GM12801 (cell line): ENCODE results near the gene SLC5A5.

Experiments
- TF ChIP-seq, protein P1 (sequence below): IDR thresholded peaks from one replicate; pipeline ENCODE4 v1.5.1; 2011; ENCODE audit warnings: control low read depth; ENCODE audit not compliant: insufficient read length; ENCODE audit errors: extremely low read depth

SLC5A5 gene

DNA sequence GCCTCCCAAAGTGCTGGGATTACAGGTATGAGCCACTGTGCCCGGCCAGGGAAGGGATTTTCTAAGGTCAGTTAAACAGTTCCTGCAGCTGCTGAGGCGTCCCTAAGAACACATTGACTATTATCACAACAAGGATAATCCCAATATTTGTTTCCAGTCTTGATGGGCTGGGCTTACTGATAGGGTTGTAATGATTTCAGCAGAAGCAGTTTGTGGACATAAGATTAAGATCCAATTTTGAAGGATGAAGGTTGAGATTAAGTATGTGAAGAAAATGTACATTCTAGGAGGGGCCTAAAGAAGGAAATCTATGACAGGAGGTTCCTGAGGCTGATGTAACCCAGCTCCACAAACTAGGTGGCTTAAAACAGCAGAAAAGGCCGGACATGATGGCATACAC lies 50.4 kb downstream of the SLC5A5 start:
- TF ChIP-seq, protein P1, sequence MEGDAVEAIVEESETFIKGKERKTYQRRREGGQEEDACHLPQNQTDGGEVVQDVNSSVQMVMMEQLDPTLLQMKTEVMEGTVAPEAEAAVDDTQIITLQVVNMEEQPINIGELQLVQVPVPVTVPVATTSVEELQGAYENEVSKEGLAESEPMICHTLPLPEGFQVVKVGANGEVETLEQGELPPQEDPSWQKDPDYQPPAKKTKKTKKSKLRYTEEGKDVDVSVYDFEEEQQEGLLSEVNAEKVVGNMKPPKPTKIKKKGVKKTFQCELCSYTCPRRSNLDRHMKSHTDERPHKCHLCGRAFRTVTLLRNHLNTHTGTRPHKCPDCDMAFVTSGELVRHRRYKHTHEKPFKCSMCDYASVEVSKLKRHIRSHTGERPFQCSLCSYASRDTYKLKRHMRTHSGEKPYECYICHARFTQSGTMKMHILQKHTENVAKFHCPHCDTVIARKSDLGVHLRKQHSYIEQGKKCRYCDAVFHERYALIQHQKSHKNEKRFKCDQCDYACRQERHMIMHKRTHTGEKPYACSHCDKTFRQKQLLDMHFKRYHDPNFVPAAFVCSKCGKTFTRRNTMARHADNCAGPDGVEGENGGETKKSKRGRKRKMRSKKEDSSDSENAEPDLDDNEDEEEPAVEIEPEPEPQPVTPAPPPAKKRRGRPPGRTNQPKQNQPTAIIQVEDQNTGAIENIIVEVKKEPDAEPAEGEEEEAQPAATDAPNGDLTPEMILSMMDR: no peak

DNA sequence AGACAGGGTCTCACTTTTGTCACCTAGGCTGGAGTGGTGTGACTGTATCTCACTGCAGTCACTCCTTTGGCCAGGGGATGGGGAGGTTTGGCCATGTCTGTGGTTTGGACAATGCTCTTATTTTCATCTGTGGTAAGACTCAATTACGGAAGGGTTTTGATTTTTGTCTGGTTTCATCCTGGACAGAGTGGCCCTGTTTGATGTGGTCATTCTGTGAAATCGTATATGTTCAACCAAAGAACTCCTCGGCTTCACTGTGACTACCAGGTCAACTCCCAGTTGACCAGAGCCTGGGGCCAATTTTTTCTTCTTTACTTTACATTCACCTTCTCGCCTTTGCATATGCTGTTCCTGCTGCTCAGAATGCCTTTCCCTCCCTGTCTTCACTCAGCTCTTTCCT lies 54.3 kb downstream of the SLC5A5 start:
- TF ChIP-seq, protein P1: no peak

DNA sequence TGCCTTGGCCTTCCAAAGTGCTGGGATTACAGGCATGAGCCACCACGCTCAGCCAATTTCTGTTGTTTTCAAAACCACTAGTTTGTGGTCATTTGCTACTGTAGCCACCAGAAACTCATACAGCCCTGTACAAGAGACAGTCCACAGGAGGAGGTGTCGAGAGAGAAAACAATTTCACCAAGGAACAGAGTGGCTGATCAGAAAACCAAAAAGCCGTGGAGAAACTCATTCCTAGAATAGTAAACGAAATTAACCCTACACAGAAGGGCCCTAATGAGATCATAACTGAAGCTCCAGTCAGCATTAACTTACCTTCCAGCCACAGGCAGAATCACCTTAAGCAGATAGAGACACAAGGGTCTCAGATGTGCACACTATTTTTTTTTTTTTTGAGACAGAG lies 57.3 kb downstream of the SLC5A5 start:
- TF ChIP-seq, protein P1: no peak

DNA sequence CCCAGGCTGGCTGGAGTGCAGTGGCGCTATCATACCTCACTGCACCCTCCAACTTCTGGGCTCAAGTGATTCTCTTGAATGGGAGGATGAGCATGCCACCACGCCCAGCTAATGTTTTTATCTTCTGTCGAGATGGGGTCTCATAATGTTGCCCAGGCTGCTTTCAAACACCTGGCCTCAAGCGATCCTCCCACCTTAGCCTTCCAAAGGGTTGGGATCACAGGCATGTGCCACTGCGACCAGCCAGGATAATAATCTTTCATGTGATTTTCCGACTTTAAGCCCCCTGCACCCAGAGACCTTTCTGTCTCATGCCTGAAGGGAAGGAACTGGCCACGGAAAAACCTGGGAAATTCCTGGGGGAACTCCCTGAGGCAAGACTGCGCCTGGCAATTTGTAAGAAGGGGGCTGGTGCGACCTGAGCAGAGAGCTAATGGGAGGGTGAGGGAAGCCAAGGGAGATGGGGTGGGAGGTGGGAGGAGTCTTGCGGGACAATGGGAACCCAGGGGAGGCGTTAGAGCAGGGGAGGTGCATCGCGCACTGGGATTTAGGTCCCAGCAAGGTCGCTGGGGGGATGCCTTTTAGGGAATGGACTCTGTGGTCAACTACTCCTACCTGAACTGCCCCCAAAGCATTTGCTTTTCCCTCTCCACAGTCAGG lies 59.9 kb downstream of the SLC5A5 start:
- TF ChIP-seq, protein P1: no peak

DNA sequence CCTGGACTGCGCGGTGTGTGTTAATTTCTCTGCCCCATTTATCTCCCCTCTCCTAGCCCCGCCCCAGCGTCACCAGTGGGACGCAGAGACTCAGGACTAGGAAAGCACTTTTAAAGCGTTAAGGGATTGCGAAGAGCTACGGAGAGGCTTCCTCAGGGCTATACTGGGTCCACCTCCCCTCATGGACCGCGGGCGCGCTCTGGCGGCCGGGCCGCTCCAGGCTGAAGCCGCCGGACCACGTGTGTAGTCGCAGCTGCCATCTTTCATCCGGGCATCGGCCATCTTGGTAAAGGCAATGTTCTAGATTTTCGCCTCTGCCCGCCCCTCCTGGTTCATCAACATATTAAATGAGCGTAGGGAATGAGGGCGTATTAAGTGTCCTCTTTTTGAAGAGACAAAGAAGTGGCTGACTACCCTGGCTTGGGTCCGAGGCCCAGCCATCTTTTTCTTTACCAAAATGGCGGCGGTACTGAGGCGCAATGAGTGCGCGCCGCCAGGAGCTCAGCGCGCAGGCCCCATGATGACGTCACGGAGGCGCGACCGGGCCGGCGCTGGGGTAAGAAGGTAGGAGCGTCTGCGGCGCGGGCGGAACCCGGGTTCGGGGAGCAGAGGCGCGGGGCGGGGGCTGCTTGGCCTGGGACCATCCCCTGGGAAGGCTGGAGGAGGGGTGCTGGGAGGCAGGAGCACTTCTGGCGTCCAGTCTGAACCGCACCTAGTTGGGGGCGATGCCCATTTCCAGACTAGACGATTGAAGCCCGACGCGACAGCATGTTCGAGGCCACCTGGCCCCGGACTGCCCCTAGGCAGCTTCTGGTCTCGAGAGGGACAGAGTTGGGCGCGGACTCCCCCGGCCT lies 61.0 kb downstream of the SLC5A5 start, which contains the start of gene CCDC124:
CCDC124 (plus strand) TSS at position 531 of the 854 bp plus-strand sequence. CDS start 3,406 bp downstream, outside the sequence.
- TF ChIP-seq, protein P1: peak; percentile 42

DNA sequence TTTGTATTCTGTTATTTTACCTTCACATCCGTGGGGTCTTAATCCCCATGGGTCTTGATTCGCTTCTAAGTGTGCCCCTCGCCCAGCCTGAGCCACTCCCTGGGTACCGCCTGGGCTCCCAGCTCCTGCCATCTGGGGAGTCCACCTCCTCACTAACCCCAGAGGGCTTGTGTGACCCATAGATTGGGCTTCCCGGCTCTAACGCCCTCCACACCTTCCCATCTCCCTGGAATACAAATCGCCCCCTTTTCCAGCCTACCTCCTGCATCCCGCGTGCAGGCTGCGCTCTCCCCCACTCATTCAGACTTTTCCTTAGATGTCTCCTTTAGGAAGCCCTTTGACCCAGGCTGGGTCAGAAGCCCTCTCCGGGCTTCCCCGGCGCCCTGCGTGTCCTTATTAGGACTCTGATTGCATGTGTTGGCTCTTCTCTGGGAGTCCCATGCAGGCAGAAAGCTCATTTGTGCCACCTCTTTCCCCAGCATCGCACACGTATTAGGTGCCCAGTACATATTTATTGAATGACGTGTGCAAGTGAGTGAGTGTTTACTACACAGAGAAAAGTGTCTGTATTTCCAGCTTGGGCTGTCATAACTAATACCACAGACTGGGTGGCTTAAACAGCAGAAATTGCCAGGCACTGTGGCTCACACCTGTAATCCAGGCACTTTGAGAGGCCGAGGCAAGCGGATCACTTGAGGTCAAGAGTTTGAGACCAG lies 61.8 kb downstream of the SLC5A5 start:
- TF ChIP-seq, protein P1: no peak

DNA sequence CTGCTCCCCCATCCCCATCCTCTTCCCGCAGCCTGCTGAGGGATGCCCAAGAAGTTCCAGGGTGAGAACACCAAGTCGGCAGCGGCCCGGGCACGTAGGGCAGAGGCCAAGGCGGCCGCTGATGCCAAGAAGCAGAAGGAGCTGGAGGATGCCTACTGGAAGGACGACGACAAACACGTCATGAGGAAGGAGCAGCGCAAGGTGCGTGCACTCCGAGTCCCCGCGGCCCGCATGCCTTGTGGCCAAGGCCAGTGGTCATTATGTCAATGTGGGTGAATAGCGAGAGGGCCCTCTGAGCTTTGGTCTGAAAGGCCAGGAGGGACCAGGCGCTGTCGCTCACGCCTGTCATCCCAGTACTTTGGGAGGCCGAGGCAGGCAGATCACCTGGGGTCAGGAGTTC lies 64.6 kb downstream of the SLC5A5 start:
- TF ChIP-seq, protein P1: no peak
